Measurements from ENCODE around the gene SH3GLB1. TPM values are rescaled to one million over a fixed set of nuclear protein-coding genes. Genes with fewer than 3 reads are reported as not detected.

Gene SH3GLB1
- total RNA-seq, 1 experiment from 2014 or later, result 13.5 TPM

DNA sequence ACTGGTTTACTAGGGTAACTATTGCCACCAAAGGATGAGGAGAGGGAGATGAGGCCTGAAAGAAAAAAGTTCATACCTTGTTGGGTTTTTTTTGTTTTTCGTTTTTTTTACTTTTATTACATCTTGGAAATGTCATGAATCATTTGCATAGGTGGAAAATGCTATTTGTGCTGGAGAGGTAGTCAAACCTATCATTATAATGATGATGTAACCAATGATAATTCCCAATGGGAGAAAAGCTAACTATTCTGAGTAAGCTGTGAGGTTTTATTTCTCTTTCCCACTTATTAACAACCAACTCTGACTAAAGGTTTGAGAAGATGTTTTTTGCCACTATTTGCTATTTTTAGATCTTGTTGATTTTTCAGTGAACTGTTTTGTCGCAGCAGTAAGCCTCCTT lies 29.0 kb downstream of the SH3GLB1 start:
- no peak for DNase-seq (ENCODE audit: low spot score)

DNA sequence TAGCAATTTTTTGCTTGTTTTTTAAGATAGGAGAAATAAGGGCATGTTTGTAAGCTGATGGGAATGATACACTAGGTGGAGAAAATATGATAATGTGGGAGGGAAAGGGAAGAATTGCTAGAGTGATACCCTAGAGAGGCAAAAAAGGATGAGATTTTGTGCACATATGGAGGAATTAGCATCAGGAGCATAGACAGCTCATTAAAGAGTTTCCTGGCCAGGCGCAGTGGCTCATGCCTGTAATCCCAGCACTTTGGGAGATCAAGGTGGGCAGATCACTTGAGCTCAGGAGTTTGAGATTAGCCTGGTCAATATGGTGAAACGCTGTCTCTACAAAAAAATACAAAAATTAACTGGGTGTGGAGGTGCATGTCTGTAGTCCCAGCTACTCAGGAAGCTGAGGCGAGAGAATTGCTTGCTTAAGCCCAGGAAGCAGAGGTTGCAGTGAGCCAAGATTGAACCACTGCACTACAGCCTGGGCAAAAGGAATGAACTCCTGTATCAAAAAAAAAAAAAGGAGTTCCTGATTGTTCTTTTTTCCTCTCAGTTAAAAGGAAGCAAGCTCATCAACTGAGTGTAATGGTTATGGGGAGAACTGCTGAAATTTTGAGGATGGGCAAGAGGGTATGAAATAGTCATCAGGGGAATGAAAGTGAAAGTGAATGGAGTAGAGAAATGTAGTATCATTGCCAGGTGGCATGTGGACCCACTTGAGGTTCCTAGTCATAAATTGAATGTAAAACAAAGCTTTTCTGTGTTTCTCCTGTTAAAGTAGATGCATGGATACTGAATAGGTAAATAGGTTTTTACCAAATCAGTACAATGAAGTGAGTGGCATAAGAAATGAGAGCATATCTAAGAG lies 35.5 kb downstream of the SH3GLB1 start:
- DNase-seq (ENCODE audit: low spot score), result no peak

DNA sequence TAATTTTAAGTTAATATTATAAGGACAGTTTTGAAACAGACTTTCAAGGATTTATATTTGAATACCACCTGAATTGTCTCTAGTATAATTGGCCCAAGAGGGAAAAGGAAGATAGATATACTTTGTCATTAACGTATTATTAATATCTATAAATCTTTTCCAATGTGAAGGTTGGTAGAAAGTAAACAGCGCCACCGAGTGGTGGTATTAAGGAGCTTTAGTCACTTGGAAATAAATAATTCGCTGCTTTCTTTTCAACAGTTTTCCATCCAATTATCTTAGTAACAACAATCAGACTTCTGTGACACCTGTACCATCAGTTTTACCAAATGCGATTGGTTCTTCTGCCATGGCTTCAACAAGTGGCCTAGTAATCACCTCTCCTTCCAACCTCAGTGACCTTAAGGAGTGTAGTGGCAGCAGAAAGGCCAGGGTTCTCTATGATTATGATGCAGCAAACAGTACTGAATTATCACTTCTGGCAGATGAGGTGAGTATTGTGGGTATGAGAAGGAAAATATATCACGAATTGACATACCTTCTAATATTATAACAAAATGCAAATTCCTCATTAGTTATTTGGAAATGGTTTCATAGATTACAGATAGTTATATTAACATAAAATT lies 37.7 kb downstream of the SH3GLB1 start:
- DNase-seq (ENCODE audit: low spot score), result no peak

DNA sequence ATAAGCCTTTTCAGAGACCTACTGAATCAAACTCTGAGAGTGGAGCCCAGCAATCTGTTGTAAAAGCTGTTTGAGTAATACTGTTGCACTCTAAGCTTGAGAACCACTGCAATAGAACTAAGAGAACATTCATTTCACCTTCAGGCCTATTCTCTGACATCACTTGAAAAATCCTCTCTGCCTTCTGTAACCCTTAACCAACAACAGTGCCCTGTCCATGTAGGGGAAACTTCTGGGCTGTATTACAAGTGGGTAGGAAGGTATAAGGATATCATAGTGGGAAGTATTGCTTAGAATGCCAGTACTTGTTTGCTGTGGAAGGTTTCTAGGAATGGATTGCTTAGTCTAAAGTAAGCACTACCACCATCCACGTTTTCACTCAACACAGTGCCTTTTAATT lies 42.9 kb downstream of the SH3GLB1 start:
- DNase-seq (ENCODE audit: low spot score), result no peak

DNA sequence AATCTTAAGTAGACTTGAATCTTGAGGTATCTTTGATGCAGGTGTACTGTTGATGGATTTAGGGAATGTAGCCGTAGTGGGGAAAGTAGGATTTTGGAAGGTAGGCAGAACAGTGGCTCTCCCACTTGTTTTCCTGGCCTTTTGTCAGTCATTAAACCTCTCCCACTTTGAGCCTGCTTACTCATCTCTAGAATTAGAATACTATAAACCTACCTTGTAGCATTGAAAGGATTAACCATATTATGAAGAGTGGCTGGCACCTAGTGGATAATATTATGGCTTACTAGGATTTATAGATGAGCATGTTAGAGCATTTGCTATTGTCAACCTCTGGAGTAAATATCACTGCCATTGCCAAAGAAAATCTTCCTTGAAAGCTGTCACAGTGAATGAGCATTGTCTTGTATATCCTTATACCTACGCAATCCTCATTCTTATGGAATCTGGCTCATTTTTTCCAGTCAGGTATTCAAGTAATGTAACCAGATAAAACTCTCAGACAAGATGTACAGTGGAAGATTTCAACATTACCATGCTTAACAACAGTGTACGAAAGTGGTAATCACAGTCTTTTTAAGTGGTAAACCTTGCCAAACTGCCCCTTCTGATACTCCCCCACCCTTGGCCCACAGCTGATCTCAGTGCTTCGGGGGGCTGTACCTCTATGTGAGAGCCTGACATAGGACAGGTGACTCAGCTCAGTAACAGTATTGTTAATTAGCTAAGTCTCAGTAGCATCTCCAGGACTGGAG lies 44.4 kb downstream of the SH3GLB1 start:
- no peak for DNase-seq (ENCODE audit: low spot score)

DNA sequence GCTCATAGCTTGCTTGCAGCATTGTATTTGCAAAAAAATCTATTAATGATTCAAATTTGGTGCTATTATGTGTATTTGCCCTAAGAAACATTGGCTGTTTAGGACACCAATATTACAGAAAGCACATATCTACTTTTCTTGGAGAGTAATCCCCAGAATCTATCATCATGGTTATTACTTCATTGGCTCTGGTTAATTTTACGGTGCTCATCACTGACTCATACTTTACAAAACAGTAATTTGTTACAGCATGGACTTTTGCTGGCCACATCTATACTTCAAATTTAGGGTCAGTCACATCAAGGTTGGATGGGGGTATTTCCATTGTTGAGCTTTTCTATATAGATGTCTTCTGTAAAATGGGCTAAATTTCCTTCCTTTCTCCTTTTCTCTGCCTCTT lies 45.7 kb downstream of the SH3GLB1 start:
- no peak for DNase-seq (ENCODE audit: low spot score)

DNA sequence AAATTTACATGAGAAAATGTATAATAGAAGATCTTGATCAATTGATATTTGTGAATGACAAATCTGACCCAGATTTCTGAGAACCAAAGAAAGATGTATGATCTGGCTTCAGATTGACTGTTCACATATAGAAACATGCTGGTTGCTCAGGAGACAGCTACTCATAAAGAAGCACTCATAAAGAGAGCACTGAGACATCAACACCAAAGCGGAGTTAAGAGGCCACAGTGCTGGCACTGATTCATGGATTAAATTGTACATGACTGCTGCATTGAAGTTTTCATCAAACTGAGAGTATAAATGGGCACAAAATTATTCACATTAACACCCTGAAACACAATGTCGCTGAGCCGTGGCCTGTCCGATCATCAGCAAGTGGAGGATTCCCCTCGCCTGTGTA lies 46.2 kb downstream of the SH3GLB1 start:
- DNase-seq (ENCODE audit: low spot score), result no peak

DNA sequence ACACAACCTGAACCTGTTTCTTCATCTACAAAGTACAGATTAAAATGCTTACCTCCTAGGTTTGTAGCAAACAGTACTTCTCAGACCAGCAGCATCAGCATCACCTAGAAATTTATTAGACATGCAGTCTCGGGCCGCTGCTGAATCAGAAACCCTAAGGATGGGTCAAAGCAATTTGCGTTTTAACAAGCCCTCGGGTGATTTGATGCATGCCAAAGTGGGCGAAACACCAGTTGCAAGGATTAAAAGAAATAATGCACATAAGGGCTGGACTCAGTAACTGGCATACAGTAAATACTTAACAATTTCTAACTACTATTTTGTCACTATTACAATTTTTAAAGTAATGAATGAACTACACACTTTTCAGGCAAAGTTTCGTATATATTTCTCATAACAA lies 47.5 kb downstream of the SH3GLB1 start:
- DNase-seq (ENCODE audit: low spot score), result no peak

DNA sequence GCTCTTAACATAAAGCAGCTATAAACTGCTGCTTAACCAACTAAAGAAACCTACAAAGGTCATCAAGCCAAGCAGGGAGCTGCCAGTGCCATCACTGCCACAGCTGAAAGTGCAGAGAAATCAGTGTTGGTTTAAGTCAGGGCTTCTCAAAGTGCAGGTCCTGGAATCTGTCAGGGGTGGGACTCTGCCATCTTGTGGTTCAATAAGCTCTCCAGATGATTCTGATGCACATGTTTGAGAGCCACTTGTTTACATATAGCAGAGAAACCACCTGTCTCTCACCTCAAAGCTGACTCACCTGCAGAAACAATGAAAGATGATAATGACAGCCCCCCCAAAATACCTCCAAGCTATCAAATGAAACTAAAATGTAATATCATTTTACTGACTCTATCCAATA lies 49.3 kb downstream of the SH3GLB1 start:
- DNase-seq (ENCODE audit: low spot score), result no peak

DNA sequence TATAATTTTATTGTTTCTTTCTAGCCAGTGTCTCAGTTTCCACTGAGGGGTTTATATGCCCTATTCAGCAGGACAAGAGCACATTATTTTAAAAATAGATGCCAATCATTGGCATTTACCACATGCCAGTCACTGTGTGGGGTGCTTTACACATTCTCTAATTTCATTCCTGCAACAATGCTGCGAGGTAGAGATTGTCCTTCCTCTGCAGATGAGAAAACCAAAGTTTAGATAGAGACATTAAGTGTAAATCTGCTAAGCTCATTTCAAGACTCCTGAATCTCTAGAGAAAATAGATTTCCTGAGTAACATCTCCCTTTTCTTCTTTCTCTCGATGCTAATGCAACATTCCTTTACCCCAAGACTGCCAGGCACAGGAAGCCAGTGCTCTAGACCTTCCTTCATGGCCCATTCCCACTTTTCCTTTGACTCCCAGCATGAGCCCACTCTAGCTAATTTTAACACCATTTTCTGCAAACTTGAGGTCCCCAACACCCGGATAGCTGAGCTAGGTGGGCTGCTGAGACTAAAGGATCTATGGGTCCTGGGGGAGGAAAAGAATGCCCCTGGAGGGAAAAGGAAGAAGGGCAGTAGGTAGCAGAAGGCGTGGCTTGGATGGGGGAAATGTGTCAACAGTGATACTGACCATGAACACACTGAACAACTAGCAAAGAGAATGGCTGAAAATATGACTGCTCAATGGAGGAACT lies 50.0 kb downstream of the SH3GLB1 start:
- DNase-seq (ENCODE audit: low spot score), result no peak

DNA sequence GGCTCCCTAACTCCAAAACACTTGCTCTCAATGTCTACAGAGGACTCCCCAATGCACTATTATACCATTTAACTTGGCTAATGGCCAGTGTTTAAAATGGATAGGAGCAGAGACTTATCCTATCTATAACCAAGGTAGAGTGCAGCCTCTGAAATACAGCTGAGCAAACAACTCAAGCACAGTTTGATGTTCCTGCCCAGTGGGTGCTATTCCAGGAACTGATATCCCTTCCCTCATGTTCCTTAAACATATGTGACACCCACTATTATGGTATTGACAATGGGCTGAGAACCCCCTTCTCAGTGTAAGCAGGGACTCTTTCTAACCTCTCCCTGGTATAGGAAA lies 51.7 kb downstream of the SH3GLB1 start:
- no peak for DNase-seq (ENCODE audit: low spot score)

DNA sequence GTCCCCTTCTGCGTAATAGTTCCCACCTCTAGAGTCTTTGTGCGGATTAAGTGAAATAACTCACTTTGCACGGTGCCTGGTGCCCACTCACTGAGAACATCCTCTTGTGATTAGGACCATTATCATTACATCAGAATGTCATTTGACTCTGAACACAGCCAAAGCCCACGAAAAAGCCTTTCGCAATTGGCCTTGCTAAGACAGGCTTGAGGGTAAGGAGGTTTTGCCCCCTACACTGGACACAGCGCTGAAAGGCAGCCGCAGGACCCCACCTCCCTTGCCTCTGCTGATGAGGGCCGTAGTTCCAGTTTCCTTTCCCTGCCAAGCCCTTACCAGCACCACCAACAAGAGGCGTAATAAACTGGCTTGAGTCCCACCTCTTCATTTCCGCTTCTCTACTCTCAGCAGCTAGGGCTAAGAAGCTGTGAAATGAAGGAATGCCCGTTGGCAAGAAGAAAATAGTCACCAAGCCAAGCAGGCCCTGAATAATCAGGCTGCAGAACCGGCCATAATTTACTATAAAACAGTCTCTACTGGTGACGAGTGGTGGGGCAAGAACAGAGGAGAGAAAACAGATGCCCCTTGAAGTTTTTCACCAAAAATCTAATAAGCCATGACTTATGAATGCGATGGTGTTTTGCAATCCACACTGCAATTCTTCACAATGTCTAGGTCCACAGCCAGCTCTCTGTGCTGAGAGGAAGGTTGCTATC lies 53.1 kb downstream of the SH3GLB1 start:
- DNase-seq (ENCODE audit: low spot score), result no peak

DNA sequence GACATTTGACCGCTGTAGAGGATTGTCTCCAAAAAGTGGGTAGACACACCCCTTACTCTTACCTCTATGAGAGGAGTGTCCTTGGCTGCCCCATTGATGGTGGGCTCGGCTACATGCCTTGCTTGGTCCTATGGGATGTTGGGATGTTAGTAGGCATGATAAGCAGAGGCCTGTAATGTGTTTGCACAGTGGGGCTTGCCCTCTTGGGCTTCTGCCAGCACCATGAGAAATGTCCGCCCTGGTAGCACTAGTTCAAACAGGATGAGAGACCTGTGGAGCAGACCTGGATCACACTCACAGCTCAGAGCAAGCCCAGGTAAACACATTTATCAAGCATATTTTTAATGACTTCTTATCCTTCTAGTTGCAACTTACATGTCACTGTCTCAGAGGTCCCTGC lies 54.2 kb downstream of the SH3GLB1 start:
- no peak for DNase-seq (ENCODE audit: low spot score)

DNA sequence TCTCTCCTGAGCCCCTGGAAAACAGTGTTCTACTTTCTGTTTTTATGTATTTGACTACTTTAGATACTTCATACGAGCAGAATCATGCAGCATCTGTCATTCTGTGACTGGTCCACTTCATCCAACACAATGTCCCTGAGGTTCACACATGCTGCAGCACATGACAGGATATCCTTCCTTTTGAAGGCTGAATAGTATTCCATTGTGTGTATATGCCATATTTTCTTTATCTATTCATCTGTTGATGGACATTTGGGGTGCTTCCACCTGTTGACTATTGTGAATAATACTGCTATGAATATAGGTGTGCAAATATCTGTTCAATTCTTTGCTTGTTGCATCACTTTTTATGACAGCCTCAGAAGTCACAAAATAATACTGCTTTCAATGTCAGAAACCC lies 55.8 kb downstream of the SH3GLB1 start:
- DNase-seq (ENCODE audit: low spot score), result no peak

DNA sequence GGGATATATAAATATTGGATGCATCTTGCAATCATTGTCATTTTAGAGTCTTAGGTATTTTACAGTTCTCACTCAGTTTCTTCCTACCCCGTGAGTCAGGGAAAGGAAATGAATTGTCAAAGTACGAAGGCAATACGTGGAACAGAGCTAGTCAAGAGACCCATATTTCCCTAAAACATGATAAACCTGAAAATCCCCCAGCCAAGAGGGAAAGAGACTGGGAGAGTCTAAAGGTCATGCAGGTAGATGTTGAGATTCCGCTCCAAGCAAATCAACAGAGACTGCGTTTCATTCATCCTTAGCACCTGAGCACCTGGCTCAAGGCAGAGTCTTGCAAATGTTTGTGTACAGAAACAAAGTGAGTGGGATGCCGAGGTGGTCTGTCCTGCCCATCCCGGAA lies 58.0 kb downstream of the SH3GLB1 start:
- no peak for DNase-seq (ENCODE audit: low spot score)

DNA sequence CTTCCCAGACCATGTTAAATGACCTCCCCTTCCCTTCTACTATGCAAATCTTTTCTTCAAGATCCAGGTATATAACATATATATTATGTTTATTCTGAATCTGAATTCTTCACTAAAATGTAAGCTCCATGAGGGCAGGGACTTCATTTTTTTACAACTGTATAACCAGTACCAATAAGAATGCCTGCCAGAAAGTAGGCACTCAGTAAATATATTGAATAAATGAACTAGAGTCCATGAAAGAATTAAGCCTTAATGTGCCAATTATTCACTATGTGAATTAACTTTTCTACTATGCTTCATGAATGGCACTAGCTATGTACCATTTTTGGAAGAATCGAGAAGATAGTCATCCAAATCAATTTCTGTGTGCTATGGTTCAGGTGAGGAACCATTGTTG lies 60.1 kb downstream of the SH3GLB1 start:
- DNase-seq (ENCODE audit: low spot score), result no peak

DNA sequence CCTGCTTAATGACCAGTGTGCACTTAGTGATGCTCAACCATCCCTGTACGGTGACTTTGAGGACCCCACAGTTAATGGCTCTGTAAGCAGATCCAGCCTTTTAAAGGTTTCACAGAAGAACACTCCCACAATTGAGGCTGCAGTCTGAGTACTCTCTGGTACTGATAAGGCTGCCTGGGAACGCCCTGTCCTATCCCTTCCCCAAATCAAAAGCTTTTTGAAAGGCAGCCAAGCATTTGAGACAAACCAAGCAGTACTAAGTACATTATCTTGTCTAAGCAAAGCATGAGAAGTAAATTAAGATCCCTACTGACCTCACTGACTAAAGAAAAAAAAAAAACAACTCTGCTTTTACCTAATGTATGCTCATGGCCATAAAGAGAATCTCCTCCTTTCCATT lies 60.7 kb downstream of the SH3GLB1 start:
- DNase-seq (ENCODE audit: low spot score), result no peak

DNA sequence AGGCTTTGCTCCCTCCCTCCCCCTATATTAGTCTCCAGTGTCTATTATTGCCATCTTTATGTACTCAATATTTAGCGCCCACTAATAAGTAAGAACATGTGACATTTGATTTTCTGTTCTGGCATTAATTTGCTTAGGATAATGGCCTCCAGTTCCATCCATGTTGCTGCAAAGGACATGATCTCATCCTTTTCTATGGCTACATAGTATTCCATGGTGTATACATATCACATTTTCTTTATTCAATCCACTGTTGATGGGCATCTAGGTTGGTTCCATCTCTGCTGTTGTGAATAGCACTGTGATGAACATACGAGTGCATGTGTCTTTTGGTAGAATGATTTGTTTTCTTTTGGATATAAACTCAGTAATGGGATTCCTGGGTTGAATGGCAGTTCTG lies 61.3 kb downstream of the SH3GLB1 start:
- no peak for DNase-seq (ENCODE audit: low spot score)

DNA sequence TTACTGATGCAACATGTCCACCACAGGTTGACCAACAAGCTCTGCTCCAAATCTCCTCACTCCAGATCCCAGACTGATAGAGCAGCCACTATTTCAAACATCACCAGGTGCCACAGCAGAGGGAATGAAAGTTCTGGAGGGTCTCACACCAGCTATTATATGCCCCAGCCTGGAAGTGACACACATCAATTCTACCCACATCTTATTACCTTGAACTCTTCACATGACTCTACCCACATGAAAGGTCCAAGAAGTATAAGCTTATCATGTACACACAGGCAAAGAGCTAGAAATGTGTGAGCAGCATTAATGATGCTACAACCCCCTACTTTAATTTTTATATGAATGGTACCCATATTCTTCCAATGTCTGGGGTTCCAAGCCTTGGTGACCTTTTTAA lies 64.2 kb downstream of the SH3GLB1 start:
- DNase-seq (ENCODE audit: low spot score), result no peak

DNA sequence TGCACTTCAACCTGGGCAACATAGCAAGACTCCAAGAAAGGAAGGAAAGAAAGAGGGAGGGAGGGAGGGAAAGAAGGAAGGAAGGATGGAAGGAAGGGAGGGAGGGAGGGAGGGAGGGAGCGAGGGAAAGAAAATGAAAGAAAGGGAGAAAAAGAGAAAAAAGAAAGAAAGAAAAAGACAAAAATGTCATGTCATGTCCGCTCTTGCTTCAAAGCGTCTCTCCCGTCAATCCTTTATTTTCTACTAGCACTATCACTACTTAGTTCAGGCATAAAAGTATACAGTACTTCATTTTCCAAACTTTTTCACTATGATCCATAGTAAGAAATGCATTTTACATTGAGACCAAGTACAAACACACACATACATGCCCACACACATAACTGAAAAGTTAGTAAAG lies 64.7 kb downstream of the SH3GLB1 start:
- DNase-seq (ENCODE audit: low spot score), result no peak
